GM18858 (cell line): ENCODE data around the gene OR7G3.

Experiments used
- ATAC-seq: cut with Tn5 transposase; IDR thresholded peaks from one replicate; pipeline ENCODE4 v1.9.1; 2021; ENCODE audit not compliant: unreplicated experiment

OR7G3 gene

GRCh38 chr19:9109959-9110358 is 16.8 kb downstream of the OR7G3 start:
- no peak for ATAC-seq

DNA sequence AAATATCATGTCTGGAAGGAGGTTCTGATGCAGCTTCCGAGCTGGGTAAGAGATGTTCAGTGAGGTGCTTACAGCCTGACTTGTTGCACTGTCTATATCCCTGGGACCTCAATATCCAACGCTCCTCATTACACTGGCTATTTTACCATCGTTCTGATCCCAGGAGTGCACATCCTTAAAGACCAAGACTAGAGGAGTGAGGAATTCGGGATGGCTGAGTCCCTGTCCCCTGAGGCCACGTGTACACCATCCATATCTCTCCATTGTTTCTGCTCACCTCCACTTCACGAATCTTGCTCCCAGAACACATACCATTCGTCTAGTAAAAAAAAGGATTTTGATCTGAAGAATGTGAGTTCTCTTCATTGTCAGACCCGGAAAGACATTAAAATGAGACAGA is 19.4 kb downstream of the OR7G3 start, which contains the start of gene OR7G2:
Gene OR7G2, minus strand, starts transcription at position 101 of the 400 bp plus-strand sequence. CDS start 4,232 bp downstream, outside the sequence.
- no peak for ATAC-seq

DNA sequence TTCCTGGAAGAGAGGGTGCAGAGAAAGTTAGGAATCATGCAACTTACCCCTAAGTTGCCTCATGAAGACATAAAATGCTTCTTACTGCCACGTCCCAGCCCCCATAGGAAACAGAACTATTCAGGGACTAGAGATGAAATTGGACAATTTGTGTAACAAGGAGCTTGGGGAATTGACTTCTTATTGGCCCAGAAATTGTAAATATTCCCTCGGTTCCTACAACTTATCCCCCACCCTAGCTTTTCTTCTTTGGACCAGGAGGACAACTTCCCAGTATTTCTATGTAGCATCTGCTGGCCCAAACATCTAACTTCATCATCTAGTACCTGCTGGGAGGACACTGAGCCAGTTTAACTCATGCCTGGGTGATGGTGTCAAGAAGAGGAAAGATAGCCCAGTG is 40.0 kb downstream of the OR7G3 start, which contains the start of gene OR1M1:
Gene OR1M1, plus strand, starts transcription at position 301 of the 400 bp plus-strand sequence. CDS start 6,184 bp downstream, outside the sequence.
- ATAC-seq, result no peak

DNA sequence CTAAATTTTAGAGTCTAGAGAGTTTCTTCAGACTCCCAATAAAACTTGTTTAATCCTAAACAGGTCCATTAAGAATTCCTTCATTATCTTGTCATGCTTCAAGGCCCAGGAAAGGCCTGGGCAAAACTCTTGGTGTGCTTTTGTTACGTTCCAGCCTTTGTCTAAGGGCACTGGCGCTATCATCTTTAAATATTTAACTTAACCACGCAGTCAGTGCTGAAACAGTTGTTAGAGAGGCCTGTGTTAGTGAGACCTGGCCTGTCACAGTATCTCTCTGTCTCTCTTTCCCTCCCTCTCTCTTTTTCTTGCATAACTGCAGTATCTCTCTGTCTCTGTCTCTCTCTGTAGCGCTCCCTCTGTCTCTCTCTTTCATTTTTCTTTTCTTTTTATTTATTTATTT is 48.1 kb downstream of the OR7G3 start:
- ATAC-seq, result no peak

- no peak for ATAC-seq
Observed at GRCh38 chr19:9076901-9077300, 49.8 kb downstream of the OR7G3 start.
